ENCODE results near the gene RPSA.
"Not testable (repeated sequence)": the region's sequence is repeated elsewhere in the genome, so short reads cannot be mapped to it uniquely, and the experiment has no call there.

Gene RPSA

DNA sequence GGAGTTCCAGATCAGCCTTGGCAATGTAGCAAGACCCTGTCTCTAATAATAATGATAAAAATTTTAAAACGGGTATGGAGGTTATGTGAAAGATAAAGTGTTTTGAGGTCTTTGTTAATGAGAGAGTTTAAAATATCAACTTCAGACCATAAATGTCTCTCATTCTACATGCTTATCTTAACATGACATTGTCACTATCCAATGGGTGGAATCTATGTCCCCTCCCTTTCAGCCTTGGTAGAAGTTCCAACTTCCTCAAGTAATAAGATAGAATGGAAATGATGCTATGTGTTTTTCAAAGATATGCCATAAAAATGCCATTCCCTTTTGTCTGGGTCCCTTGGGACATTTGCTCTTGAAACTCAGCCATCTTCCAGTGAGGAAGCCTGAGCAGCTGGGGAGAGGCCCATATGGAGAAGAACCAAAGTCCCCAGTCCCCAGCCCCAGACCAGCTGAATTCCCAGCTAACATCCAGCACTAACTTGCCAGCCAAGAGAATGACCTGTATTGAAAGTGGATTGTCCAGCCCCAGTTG lies 17.0 kb downstream of the RPSA start:
- no peak for DNase-seq

DNA sequence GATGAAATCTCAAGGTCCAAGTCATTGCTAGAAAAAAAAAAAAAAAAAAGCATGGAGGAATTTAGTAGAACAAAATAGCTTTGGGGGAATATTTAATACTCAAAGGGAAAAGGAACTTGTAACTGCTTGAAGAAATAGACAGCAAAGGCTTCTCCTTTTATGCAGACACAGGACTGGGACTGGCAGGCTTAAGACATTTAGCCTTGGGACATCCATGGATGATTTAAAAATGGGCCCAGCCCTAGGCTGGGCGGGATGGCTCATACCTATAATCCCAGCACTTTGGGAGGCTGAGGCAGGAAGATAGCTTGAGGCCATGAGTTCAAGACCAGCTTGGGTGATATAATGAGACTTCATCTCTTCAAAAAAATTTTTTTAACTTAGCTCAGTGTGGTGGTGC lies 19.8 kb downstream of the RPSA start:
- no peak for DNase-seq

DNA sequence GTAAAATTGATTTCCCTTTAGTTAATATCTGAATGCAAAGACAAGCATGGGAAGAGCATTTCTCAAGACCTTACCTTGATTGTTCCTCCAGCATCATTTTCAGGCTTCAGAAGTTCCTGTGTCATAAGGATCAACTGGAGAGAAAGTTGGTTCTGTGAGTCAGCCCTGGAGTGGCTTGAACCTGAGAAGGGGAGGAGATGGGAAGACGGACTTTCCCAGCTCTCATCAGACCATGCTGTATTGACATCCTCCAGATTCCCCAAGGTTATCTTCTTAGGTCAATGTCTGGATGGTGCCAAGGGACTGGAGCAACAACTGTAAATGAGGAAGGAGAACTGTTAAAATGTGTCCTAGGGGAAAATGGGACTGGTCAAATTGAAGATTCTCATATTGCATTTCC lies 21.0 kb downstream of the RPSA start:
- DNase-seq: no peak

DNA sequence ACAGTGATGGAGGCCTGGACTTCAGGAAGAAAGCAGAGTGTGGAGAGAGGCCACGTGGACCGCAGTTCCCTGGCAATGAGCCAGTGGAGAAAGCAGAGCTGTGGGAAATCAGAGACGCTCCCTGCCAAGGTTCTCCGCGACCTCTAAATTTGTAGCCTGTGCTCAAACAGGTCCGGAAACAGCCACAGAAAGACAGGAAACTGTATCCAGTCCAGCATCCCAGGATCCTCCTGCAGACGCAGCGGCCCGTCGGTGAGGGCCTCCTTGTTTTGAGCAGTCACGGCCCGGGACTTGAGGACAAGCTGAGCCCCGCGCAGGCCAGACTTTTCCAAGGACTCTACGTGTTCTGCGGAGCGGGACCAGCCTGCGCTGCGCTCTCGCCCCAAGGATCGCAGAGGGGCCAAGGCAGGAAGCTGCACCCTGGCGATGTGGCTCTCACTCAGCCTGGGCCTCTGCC lies 22.3 kb downstream of the RPSA start:
- no peak for DNase-seq

DNA sequence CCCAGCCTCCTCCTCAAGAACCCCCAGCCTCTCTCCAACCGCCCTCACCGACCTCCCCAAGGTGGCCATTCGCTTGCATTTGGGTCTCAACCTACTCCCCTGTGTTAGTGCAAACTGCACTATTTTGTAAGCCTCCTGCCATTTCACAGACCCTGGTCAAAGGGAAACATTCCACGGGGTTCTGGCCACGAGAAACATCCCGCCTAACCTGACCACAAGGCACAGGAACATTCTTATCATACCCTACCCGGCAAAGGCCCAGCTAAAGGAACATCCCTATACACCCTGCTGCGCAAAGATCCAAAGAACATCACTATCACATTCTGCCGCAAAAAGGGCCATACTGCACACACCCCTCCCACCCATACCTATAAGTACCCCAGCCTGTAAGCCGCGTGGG lies 22.9 kb downstream of the RPSA start:
- DNase-seq: no peak

DNA sequence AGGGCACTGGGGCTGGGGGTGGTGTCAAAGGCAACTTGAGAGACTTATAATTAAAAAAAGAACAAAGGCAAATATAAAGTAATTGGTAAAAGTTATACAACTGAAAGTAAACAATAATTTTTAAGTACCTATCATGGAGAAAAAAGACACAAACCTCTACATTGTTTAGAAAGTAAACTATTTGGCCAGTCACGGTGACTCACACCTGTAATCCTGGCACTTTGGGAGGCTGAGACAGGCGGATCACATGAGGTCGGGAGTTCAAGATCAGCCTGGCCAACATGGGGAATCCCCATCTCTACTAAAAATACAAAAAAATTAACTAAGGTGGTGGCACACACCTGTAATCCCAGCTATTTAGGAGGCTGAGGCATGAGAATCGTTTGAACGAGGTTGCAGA lies 25.8 kb downstream of the RPSA start:
- no peak for DNase-seq

DNA sequence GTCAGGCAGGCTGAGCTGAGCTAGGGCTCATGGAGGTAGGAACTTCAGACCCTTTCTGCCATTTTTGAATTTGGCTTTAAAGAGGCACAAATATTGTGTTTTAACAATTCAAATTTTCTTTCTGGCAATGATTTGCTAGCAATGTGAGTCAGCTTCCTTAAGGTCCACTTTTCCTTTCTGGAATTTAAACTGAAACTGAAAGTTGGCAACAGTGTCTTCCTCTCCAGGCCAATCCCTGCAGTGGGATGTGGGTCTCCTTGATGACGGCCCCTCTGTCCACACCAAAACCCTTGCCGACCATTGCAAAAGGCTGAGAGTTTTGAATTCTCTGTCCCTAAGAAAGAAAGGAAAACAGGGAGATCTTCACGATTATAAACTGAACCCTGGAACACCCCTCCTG lies 27.1 kb downstream of the RPSA start:
- DNase-seq: no peak

DNA sequence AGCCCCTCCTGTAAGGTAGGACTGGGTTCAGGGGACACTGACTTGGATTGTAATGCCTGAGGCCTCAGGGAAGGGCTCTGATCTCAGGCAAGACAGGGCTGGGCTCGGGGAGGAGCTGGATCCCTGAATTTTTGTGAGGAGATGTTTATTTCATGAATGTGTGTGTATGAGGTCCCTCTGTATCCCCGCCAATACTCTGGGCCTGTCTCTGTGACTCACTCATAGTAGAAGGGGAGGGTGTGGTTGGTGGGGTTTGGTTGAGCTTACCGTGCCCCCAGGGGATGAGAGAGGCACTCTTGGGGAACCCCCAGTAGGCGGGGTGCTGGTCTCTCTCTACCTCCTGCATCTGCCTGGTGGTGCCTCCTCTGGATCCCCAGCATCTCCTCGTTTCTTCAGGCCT lies 28.1 kb downstream of the RPSA start:
- DNase-seq: no peak

DNA sequence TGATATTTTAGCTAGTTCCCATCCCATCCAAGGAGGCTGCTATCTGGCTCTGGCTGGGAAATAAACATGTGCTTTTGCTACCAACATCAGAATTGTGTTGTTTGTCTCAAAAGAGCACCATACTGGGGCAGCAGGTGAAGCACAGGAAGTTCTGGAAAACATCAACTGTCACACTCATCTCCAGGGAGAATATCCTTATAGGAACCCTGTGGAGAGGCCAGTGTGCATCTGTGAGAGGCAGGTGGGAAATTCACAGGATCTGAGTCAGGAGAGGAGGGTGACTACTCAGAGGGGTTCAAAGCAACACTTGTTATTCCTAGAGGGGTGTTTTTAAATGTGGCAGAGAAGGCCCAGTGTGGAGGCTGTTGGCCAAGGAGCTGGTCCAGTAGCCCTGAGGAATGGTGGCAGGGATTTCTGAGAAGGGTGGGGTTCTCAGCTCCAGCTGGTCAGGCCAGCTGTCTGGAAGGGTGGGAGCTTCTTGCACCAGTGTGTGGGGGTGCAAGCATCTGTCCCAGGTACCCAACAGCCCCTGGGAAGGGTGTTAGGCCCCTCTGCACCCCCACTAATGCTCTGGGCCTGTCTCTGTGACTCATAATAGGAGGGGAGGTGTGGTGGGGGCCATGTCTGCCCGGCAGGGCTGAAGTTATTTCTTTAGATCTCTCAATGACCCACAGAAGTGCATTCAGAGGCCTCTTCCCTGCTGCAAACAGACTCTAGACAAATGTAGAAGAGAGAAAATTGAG lies 28.7 kb downstream of the RPSA start:
- no peak for DNase-seq

DNA sequence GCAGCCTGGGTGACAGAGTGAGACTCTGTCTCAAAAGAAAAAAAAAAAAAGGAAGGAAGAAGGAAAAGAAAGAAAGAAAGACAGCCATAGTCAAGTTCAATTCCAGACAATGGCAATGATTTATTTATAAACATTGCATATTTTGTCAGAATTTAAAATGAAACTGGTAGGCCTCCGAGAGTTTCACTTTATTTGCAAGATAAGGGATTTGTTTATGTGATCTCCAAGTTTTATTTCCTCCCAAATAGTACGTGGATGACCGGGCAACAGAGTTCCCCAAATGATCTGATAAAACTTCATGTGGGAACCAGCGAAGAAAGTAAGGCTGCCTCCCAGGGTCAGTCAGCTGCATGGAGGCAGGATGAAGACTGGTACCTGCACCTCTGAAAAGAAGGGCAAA lies 32.4 kb downstream of the RPSA start:
- DNase-seq: no peak

DNA sequence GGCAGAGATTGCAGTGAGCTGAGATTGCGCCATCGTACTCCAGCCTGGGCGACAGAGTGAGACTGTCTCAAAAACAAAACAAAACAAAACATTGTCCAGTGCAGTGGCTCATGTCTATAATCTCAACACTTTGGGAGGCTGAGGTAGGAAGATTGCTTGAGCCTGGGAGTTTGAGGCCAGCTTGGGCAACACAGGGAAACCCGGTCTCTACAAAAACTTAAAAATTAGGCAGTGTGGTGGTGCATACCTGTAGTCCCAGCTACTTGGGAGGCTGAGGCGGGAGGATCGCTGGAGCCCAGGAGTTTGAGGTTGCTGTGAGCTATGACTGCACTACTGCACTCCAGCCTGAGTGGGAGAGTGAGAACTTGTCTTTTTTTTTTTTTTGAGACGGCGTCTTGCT lies 33.8 kb downstream of the RPSA start:
- DNase-seq: no peak

DNA sequence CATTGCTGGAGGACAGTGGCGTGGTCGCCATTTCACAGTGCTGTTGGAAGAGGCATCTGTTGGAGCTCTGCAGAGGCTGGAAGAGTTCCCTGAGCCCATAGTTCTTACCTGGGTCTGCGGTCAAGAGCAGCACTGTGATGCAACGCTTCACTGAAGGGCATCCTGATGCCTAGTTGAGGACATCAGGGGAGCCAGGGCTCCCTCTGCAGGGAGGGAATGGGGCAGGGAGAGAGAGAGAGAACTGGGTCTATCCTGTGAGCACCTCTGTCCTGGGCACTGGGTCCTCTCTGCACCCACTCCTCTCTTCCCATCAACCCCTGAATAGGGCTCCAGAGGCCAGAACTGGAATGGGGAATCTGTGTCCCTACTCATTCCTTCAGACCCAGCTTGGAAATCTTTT lies 37.0 kb downstream of the RPSA start:
- DNase-seq: no peak

DNA sequence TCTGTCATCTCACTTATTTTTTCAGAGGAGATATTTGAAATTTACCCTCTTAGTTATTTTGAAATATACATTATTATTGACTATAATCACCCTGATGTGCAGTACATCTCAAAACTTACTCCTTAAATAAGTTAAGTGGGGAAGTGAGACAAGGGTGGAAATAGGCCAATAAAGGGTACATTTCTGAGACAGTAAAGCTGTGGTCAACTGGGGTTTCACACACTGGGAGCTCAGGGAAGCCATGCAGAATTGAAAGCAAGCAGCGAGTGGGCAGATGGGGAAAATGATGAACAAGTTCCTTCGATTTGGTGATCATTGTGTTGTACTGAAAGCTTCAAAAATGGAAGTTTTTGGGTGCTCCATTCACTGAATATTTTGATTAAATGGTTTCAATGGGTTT lies 39.4 kb downstream of the RPSA start:
- no peak for DNase-seq

DNA sequence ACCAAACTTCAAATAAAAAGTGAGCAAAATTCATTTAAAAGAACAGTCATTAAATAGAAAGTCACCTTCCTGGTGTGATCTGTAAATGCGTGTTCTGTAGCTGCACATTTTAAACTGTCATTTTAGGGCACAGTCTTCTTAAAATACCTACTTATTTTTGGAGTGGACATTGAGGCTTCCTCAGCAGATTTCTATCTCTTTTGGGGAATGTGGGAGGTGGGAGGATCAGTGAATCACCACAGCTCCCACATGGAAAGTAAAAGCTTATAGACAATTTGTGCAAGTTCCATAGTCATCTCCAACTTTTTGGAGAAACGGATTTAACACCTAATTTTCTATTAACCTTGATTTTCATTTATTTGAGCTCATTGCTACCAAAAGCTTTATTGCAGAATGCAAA lies 39.9 kb downstream of the RPSA start:
- DNase-seq: no peak

DNA sequence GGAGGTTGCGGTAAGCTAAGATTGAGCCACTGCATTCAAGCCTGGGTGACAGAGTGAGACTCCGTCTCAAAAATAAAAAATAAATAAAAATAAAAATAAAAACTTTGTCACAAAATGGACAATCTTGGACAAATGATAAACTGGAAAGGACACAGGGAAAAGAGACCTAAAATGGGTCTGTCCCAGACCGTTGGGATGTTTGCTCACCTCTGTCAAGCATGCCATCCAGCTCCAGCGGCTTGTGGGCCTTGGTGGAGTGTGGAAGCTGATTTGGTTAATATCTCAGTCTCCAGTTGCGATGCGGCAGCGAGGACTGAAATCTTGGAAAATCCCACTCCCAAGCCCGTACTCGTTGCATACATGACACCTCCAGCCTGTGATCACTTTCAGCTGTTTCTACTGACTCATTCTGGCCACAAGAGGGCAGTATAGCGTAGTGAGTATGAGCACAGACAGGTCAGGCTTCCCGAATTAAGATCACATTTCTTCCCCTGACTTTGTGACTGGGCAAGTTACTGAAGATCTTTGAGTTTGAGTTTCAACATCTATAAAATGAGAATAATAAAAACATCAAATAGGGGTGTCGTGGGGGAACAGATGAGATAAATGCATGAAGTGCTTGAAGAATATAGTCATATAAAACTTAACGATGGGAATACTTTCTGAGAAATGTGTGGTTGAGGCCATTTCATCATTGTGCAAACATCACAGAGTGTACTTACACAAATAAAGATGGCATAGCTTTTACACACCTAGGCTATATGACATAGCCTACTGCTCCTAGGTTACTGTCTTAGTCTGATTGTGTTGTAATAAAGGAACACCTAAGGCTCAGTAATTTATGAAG lies 41.3 kb downstream of the RPSA start:
- peak; percentile 28 for DNase-seq

DNA sequence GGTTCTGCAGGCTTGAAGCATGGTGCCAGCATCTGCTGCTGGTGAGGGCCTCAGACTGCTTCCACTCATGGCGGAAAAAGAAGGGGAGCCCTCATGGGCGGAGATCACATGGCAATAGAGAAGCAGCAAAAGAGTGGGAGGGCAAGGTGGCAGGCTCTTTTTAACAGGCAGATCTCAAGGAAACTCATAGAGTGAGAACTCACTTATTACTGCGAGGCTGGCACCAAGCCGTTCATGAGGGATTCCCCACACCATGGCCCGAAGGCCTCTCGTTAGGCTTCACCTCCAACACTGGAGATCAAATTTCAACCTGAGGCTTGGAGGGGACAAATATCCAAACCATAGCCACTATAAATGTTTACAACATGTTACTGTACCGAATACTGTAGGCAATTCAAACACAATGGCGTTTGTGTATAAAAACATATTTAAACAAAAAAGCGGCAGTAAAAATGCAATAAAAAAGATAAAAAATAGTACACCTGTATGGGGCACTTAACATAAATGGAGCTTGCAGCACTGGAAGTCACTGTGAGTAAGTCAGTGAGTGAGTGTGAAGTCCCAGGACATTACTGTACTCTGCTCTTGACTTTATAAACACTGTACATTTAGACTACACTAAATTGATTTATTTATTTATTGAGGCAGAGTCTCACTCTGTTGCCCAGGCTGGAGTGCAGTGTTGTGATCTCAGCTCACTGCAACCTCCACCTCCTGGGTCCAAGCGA lies 42.1 kb downstream of the RPSA start:
- DNase-seq: no peak

DNA sequence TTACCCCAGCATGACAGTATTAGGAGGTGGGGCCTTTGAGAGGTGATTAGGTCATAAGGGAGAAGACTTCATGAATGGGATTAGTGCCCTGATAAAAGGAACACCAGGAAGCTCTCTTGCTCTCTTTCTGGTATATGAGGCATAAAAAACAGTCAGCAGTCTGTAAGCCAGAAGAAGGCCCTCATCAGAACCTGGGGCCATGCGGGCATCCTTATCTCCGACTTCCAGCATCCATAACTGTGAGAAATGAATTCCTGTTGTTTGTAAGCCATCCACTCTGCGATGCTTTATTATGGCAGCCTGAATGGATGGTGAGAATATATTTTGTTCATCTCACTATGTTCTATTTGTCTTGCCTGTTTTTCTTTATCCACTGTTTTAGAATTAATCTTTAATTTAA lies 43.3 kb downstream of the RPSA start:
- DNase-seq: no peak

DNA sequence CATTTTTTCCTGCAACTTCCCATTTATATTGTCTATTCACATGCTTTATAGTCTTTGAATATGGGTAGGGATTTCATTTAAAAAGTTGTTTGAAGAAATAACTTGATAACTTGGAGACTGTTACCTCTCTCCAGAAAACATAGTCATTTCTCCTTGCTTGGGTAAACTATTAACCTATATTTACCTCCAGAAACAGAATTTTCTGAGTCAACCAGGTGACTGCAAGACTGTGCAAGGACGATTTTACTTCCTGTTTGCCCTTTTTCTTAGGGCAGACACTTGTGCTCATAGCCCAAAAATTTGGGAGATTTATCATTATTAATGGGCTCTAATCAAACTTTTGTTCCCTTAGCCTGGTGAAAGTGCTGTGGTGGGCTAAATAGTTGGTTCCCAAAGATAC lies 46.6 kb downstream of the RPSA start:
- DNase-seq: no peak

DNA sequence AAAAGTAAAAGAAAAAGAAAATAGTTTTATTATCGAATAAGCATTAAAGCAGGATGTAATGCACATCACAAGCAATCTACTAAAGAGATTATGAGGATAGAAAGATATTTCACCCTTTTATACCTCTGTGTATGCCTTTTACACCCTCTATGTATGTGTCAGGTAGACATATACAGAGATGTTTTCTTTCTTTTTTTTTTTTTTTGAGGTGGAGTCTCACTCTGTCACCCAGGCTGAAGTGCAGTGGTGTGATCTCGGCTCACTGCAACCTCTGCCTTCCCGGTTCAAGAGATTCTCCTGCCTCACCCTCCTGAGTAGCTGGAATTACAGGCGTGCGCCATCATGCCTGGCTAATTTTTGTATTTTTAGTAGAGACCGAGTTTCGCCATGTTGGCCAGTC lies 47.4 kb downstream of the RPSA start:
- not testable (repeated sequence) for DNase-seq

DNA sequence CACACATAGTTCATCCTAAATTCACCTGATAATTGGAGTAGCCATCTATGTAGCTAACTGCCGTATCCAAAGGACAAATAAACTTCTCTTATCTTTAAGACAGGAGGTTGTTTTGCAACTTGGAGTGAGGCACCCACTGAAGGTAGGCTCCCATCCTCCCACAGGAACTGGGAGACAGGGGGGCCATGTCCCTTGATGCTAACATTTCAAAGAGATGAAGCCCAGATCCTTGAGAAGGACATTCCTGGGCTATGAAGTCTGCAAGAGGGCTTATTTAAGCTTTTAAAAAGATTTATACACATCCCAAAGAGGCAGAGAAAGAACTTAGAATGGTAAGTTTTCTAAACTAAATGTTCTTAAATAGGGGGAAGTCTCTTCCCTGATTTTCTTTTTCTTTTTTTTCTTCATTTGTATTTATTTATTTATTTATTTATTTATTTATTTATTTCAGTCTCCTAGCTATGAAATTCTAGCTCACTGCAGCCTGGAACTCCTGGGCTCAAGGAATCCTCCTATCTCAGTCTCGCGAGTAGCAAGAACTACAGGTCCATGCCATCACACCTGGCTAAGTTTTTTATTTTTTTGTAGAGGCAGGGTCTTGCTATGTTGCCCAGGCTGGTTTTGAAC lies 48.2 kb downstream of the RPSA start:
- DNase-seq: no peak

DNA sequence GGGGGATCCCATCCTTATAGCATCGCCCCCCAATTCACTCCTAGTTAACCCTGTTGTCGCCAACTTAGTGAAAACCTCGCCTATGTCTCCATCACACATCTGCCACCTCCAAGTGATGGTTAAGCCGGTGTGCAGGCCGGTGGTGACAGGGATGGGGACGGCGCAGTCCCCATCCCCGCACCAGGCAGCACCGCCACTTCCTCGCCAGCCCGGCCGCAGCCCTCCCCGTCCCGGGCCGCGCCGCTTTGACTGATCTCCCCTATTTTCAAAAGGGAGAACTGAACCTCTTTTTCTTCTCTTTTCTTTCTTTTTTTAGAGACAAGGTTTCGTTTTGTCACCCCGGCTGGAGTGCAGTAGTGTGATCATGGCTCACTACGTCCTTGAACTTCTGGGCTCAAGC lies 49.6 kb downstream of the RPSA start:
- DNase-seq: no peak

DNA sequence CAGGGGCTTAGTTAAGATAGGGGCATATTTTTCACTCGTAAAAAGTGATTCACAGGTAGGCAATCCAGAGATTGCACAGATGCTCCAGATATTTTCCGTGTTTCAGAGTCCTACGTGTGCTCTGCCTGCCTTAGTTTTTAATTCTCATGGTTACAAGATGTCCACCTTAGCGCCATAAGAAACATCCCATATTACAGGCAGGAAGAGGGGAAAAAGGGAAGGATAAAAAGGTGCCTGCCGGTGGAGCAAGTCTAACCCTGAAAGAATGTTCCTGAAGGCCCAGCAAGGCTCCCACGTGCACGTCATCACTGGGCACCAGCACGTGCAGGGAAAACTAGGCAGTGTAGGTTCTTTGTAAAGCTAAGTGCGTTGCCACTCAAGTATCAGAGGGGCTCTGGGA lies 50.8 kb downstream of the RPSA start:
- no peak for DNase-seq

DNA sequence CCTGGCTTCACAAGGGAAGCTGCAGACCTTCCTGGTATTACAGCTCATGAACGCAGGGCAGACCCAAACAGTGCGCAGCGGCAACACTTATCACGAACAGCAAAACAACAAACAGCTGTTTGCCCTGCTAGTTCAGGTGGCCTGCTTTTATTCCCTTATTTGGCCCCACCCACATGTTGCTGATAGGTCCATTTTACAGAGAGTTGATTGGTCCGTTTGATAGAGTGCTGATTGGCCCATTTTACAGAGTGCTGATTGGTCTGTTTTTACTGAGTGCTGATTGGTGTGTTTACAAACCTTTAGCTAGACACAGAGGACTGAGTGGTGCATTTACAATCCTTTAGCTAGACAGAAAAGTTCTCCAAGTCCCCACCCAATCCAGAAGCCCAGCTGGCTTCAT lies 52.1 kb downstream of the RPSA start:
- not testable (repeated sequence) for DNase-seq

Data from NCI-H2227 treated with DMSO at 0.1 percent for 48 hours (cell line).